ENCODE results near the gene AUTS2.

The AUTS2 gene

GRCh38 chr7:69738396-69738951 is 140.2 kb downstream of the AUTS2 start:
- no peak for DNase-seq

DNA sequence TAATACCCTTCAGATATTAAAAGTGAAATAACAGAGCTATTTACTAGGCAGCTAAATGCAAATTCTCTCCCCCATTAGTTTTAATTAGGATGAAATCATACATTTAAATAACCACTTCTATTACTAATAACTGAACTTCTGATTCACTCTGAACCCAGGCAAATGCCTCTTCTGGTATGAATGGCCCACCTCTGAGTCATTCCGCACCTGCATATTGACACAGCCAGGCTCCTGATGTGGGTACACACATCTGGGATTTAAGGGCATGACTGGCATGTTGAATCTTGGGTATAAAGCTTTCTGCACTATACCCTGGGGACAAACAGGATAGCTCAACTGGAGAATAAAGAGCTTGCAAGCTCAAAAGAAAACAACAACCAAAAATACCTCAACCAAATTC is 140.9 kb downstream of the AUTS2 start:
- no peak for DNase-seq

DNA sequence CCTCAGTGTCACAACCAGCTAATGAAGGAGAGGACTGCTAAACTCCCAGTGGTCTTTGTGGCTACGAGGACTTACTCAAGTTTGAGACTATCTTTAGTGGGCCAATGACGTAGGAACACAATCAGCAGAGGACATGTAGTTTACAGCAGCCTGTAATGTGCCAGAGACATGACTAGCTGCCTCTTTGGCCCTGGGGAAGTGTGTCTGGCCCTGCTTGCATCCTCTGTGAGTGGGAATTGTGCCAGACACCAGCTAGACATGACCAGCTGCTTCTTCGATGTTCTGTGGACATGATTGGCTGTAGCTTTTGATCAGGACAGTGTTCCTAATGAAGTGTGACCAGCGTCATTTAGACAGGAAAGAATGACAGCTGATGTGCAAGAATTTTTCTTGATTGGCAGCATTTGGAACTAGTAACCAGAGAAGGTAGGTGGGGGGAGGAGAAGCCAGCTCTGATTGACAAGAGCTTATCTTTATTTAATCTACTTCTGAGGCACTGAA is 141.7 kb downstream of the AUTS2 start:
- DNase-seq, result peak; percentile 63

DNA sequence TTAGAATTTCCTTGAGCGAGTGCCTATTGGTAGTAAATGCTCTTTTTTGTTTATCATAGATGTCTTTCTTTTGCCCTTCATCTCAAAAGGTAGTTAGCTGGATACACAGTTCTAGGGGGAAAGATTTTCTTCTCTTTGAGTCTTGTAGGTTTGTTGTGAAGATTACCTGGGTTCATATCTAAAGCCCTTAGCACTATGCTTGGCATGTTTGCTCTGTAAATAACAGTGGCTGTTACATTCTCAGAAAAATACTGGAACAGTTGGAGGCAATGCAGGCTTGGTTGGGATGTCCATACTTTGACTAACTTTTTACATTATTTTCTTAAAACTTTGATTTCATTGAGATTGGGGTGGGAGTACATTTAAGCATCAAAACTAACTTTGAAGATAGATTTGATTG is 144.0 kb downstream of the AUTS2 start:
- no peak for DNase-seq

DNA sequence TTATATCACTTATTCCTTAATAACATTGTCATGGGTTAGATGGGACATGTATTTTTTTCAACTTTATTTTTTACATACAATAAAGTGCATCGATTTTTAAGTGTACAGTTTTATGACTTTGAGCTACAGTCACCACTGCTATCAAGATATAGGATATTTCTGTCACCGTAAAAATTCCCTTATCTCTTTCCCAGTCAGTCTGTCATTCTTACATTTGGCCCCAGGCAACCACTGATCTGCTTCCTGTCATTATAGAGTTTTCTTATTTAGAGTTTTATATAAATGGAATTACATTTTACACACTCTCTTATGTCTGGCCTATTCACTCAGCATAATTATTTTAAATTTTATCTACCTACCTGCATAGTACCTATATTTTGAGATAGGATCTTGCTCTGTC is 145.2 kb downstream of the AUTS2 start:
- DNase-seq, result no peak

DNA sequence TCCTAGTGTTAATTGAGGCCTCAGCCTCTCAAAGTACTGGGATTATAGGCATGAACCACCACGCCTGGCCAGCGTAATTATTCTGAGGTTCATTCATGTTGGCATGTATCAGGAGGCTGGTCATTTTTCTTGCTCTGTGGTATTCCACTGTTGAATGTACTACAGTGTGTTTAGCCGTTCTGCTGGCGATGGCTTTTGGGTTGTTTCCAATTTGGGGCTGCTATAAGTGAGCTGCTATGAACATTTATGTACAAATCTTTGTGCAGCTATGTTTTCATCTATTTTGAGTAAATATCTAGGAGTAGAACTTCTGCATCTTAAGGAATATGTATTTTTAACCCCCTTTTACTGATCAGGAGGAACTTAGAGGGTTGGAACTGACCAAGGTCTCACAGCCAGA is 145.8 kb downstream of the AUTS2 start:
- DNase-seq, result no peak

- no peak for DNase-seq
Observed at GRCh38 chr7:69746383-69746782, 148.1 kb downstream of the AUTS2 start.

DNA sequence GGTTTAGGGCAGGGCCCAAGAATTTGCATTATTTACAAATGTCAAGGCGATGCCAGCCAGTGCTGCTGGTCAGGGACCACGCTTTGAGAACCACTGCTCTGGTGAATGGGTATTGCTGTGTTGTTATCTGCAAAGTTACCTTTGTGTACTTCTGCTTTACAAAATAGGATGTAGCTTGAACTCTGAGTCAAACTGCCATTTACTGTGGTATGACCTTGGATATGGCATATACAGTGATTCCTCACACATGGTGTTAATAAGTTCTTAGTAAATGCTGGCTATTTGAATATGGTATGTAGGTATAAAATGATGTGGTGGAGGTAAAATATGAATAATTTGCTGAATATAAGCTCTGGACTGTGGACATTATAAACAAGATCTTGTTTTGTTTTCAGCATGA is 148.9 kb downstream of the AUTS2 start:
- DNase-seq, result no peak

- DNase-seq, result no peak
Observed at GRCh38 chr7:69748530-69748929, 150.3 kb downstream of the AUTS2 start.

DNA sequence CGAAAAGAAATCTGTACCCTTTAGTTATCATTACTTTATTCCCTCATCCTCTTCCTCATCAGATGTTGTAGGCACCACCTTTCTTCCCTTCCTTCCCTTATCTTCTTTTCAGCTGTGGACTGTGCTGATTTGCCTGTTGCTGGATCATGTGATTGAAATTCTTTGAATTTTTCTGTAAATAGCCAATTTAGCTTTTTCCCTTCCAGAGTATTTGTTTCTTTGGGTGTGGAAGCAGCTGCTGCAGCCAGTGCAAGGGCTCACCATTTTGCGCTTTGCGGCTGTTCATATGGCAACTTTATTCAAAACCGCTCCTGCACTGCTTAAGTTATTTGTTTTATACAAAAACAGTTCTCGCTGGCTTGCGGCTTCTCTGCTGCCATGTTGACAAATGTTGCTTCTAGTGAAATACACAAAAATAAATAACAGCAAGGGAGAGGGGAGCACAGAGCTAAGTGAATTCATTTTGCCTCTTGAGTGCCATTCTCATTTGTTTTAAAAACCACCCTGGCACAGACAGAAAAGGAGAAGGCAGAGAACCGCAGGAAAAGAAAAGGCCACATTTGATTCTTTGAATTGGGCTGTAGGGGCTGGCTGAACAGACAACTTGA is 151.2 kb downstream of the AUTS2 start:
- DNase-seq, result no peak

DNA sequence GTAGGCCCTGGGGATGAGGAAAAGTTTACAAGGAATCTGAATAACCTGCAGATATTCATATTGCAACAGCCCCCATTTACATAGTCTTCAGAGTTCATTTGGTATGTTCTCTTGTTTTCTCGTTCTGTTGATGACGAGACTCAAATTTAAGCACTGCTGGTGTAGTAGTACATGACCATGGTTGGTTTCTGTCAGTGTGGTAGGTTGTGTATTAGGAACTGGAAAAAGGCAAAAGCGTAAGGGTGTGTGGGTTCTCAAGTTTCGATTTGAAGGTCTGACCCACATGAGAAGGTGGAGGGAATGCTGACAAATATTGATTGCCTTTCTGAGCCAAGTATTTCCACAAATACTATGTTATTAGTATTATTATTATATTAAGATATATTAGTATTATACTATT is 151.7 kb downstream of the AUTS2 start:
- DNase-seq, result no peak

DNA sequence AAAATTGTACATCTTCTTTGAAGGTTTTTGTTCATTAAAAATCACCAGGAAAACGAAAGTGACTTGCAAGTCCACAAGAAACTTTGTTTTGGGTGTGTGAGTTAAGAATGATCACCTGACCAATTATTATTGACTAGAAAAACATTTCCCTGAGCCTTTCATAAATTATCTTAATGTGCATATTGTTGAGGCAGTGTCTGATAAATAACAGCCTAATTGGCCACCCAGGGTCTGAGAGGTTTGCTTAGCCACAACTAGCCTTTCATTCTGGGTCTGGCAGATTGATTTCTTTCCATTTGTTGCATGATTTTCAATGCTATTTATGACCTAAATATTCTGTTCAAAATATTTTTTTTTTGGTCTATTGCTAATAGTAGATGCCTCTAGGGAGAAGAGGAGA is 152.8 kb downstream of the AUTS2 start:
- no peak for DNase-seq

DNA sequence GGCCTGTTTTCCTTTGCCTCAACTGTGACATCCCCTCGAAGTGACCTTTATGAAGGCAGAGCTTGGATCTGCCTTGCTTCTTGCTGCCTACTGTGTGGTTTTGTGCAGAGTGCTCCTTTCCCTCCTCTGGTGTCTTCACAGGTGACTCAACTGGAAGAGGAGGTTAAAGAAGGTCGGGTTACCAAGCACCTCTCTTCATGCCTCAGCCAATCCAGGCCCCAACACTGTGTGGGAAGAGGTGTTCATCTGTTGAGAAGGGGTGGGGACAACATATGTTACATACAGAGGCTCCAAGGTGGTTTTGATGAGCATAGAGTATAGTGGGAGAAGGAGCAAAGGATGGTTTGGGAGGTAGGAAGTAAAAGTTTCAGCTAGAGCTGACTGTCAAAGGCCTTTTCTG is 155.7 kb downstream of the AUTS2 start:
- DNase-seq, result no peak

DNA sequence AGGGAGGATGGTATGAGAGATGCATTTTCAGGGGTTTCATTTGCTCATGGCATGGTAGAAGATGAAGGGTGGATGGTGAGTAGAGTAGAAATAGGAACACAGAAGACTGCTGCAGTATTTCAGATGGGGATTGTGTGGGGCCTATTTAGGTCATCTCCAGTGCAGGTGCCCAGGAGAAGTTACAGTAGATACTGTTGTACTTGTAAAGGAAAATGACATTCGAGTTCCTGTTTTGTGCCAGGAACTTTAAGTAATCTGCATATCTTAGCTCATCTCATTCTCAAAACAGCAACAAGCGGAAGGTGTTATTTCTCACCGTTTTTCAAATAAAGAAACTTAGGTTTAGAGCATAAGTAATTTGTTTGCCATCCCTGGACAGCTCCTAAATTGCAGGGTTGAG is 156.2 kb downstream of the AUTS2 start:
- DNase-seq, result no peak

- no peak for DNase-seq
Observed at GRCh38 chr7:69756235-69756634, 158.0 kb downstream of the AUTS2 start.

GRCh38 chr7:69757528-69757927 is 159.3 kb downstream of the AUTS2 start:
- no peak for DNase-seq

GRCh38 chr7:69757981-69758430 is 159.7 kb downstream of the AUTS2 start:
- no peak for DNase-seq

DNA sequence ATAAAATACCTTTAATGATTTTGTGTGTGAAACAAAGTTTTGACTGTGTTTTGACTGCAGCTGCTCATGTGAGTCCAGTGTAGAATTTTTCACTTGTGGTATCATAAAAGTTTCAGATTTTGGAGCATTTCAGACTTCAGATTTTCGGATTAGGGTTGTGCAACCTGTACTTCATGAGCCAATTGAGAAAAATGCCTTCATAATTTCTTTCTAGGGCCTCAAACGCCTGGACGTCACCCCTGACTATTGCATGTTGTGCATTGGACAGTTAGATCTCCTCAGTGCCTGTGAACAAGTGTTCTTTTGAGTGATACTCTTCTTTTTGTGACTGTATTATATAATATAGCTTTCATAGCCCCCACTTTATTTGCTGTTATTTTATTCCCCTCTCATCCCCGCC is 161.1 kb downstream of the AUTS2 start:
- DNase-seq, result no peak

DNA sequence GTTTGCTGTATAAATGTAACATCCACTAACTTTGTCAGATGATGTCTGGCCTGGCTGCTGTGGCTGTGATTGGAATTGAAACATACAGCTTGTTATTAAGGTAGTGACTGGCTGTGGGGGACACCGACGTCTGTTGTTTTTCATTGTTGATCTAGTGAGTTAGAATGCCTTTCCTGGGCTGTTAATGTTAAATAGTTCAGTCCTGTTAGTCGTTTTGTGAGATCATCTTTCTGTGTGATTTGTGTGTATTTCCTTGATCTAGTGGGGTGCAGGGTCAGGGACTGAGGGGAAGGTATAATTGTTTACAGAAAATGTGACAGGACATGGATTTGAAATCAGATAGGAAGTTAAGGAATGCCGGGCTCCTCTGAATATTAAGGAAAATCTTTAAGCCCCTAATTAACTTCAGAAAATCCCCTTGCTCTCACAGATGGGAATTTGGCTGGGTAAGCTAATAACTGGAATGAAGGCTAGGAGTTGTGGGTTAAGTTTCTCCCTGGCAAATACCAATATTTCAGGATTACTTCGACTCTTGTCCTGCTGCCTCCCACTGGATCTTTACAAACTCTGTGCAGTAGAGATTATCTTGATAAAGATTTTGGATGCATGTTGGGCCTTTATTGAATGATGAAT is 163.1 kb downstream of the AUTS2 start:
- no peak for DNase-seq

DNA sequence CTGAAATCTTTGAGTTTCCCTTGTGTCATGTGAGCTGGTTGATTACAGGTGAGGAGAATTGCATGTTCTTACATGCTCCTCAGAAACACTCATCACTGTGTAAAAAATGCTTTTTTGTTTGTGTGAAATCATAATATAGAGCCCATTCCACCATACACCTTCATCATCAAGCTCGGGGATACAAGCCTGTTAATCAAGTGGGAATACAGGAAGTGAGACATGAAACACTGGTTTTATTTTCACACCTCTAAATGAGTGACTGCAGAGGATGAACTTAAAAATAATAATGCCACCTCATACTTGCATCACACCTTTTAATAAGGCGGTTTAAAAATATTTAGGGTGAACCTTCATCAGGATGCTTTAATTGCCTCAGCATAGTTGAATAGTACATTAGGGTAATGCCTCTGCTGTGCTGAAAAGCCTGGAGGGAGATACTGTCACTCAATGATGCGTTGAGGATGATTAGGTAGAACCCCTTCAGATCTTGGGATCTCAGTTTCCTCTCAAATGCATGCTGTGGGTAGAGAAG is 164.6 kb downstream of the AUTS2 start:
- DNase-seq, result no peak

- no peak for DNase-seq
Observed at GRCh38 chr7:69763513-69763912, 165.2 kb downstream of the AUTS2 start.

DNA sequence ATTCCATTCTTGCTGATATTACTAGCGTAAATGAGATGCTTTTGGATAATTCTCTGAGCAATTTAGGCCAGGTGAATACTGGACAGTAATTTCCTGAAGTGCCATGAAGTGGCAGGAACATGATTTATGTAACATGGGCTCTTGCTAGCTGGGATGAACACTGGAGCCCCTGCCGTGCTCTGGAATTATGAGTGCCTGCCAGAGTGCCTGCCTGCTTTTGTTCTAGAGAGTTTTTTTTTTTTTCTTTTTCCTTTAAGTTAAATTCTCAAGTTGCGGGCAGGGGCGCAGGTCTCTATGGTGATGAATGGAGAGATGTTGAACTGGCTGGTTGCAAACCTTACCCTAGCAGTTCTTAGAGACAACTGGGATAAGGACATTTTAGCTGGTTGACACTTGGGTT is 165.9 kb downstream of the AUTS2 start:
- no peak for DNase-seq

- DNase-seq, result no peak
Observed at GRCh38 chr7:69764681-69765080, 166.4 kb downstream of the AUTS2 start.

- no peak for DNase-seq
Observed at GRCh38 chr7:69765879-69766278, 167.6 kb downstream of the AUTS2 start.

Measured in NCI-H2029 (cell line).